ENCODE results near the gene WFIKKN2. TPM values are rescaled to one million over a fixed set of nuclear protein-coding genes. Genes with fewer than 3 reads are reported as not detected.

Gene WFIKKN2
- total and polyA plus RNA-seq, 2 of the 13 experiments (the other 11 are each of a cell fraction or from before 2014, with no cell fraction given) = not detected

DNA sequence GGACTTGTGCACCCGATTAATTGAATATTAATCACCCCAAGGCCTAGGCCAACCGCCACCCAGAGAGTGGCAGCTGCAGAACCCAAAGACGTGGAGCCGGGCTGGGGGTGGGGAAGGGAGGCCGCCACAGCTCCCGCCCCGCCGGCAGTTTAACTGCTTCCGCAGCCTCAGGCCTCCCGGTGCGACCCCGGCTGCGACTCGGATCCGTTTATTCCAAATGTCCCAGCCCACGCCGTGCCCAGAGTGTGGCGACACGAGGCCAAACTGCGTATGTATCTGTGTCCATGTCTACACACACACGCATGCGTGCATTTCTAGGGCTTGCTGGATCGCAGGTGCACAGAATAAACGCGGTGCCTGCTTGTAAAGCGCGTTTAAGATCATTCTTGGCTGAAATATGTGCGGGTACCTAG is 31.6 kb downstream of the WFIKKN2 start (continued):
- TF ChIP-seq EED (CRISPR knock-in tag; IDR thresholded peaks at IDR 0.05) (peak; percentile 56), ATF4 (CRISPR knock-in tag; IDR thresholded peaks at IDR 0.05) (no peak; a peak in 1 of 4 replicates), ATF7-NPFF (CRISPR knock-in tag; IDR thresholded peaks at IDR 0.05; ENCODE audit: low read depth) (no peak), CBFB (CRISPR knock-in tag; IDR thresholded peaks at IDR 0.05) (0 out of 2 replicates have a peak, but pooled peaks have one; percentile 7), ZNF883 (CRISPR knock-in tag; IDR thresholded peaks at IDR 0.05; ENCODE audit: not compliant biosample characterization) (no peak), ZFAT (CRISPR knock-in tag; conservative IDR thresholded peaks at IDR 0.05) (0 out of 2 replicates have a peak, but pooled peaks have one; percentile 38), NCOA2 (CRISPR knock-in tag; IDR thresholded peaks at IDR 0.05) (no peak), BORCS8-MEF2B (CRISPR knock-in tag; IDR thresholded peaks at IDR 0.05) (peak; percentile 43), ONECUT2 (CRISPR knock-in tag; IDR thresholded peaks at IDR 0.05) (no peak; the same call in 1 of the 2 replicates), ZNF326 (CRISPR knock-in tag; IDR thresholded peaks at IDR 0.05; ENCODE audit: borderline replicate concordance) (no peak), POLR2A (IDR thresholded peaks at IDR 0.05; ENCODE audit: insufficient read depth in 1 of 2, low read depth in 2 of 2, low read length in 2 of 2) (peak; percentile 49 to 71; a peak in 3 of 4 replicates), ZNF513 (CRISPR knock-in tag; conservative IDR thresholded peaks at IDR 0.05) (0 out of 2 replicates have a peak, but pooled peaks have one; percentile 79), TCF12 (IDR thresholded peaks at IDR 0.05) (no peak), TCF12 (CRISPR knock-in tag; IDR thresholded peaks at IDR 0.05) (peak; percentile 13; the same call in 1 of the 2 replicates), FOXP1 (IDR thresholded peaks at IDR 0.05) (no peak), FOXP1 (CRISPR knock-in tag; IDR thresholded peaks at IDR 0.05) (no peak), FOSL1 (CRISPR knock-in tag; IDR thresholded peaks at IDR 0.05; ENCODE audit: borderline replicate concordance) (no peak), YEATS4 (CRISPR knock-in tag; IDR thresholded peaks at IDR 0.05; ENCODE audit: borderline replicate concordance) (no peak; the same call in none of the 2 replicates), ZHX1 (CRISPR knock-in tag; IDR thresholded peaks at IDR 0.05; ENCODE audit: low read depth) (no peak; the same call in none of the 2 replicates), THYN1 (CRISPR knock-in tag; IDR thresholded peaks at IDR 0.05; ENCODE audit: borderline replicate concordance, low read depth) (0 out of 2 replicates have a peak, but pooled peaks have one; percentile 70), REXO4 (CRISPR knock-in tag; IDR thresholded peaks at IDR 0.05; ENCODE audit: borderline replicate concordance) (peak; percentile 78), ZNF367 (CRISPR knock-in tag; IDR thresholded peaks at IDR 0.05; ENCODE audit: borderline replicate concordance) (0 out of 2 replicates have a peak, but pooled peaks have one; percentile 40), ZNF484 (CRISPR knock-in tag; IDR thresholded peaks at IDR 0.05; ENCODE audit: borderline replicate concordance, low read depth) (0 out of 2 replicates have a peak, but pooled peaks have one; percentile 5), CBX1 (IDR thresholded peaks at IDR 0.05; ENCODE audit: low read depth) (no peak), ZFP41 (CRISPR knock-in tag; IDR thresholded peaks at IDR 0.05; ENCODE audit: borderline replicate concordance) (peak; percentile 89; the same call in 1 of the 2 replicates), ZBTB42 (CRISPR knock-in tag; IDR thresholded peaks at IDR 0.05) (no peak), ZNF720 (CRISPR knock-in tag; IDR thresholded peaks at IDR 0.05) (no peak), RORA (CRISPR knock-in tag; IDR thresholded peaks at IDR 0.05) (0 out of 2 replicates have a peak, but pooled peaks have one; percentile 70)
